GM12864 (cell line): ENCODE measurements around the gene SENP6.
A peak's percentile ranks its signal among the peaks of the same experiment; 100 is the strongest.

Source experiments
- DNase-seq: peaks from one replicate; pipeline ENCODE4 v3.0.0-alpha.2; 2011; ENCODE audit warnings: low read depth
- H3K4me3 ChIP-seq: 2 replicates; pipeline ENCODE4 v1.5.1; 2011; ENCODE audit warnings: mild to moderate bottlenecking, low read depth, low read length, control low read depth
- TF ChIP-seq, protein P1 (sequence below): IDR thresholded peaks from 2 replicates; pipeline ENCODE4 v1.5.1; 2011; ENCODE audit warnings: low read depth, mild to moderate bottlenecking, moderate library complexity, low read length, control low read depth, inconsistent platforms; ENCODE audit errors: missing control alignments

SENP6 gene, protein sequence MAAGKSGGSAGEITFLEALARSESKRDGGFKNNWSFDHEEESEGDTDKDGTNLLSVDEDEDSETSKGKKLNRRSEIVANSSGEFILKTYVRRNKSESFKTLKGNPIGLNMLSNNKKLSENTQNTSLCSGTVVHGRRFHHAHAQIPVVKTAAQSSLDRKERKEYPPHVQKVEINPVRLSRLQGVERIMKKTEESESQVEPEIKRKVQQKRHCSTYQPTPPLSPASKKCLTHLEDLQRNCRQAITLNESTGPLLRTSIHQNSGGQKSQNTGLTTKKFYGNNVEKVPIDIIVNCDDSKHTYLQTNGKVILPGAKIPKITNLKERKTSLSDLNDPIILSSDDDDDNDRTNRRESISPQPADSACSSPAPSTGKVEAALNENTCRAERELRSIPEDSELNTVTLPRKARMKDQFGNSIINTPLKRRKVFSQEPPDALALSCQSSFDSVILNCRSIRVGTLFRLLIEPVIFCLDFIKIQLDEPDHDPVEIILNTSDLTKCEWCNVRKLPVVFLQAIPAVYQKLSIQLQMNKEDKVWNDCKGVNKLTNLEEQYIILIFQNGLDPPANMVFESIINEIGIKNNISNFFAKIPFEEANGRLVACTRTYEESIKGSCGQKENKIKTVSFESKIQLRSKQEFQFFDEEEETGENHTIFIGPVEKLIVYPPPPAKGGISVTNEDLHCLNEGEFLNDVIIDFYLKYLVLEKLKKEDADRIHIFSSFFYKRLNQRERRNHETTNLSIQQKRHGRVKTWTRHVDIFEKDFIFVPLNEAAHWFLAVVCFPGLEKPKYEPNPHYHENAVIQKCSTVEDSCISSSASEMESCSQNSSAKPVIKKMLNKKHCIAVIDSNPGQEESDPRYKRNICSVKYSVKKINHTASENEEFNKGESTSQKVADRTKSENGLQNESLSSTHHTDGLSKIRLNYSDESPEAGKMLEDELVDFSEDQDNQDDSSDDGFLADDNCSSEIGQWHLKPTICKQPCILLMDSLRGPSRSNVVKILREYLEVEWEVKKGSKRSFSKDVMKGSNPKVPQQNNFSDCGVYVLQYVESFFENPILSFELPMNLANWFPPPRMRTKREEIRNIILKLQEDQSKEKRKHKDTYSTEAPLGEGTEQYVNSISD

DNA sequence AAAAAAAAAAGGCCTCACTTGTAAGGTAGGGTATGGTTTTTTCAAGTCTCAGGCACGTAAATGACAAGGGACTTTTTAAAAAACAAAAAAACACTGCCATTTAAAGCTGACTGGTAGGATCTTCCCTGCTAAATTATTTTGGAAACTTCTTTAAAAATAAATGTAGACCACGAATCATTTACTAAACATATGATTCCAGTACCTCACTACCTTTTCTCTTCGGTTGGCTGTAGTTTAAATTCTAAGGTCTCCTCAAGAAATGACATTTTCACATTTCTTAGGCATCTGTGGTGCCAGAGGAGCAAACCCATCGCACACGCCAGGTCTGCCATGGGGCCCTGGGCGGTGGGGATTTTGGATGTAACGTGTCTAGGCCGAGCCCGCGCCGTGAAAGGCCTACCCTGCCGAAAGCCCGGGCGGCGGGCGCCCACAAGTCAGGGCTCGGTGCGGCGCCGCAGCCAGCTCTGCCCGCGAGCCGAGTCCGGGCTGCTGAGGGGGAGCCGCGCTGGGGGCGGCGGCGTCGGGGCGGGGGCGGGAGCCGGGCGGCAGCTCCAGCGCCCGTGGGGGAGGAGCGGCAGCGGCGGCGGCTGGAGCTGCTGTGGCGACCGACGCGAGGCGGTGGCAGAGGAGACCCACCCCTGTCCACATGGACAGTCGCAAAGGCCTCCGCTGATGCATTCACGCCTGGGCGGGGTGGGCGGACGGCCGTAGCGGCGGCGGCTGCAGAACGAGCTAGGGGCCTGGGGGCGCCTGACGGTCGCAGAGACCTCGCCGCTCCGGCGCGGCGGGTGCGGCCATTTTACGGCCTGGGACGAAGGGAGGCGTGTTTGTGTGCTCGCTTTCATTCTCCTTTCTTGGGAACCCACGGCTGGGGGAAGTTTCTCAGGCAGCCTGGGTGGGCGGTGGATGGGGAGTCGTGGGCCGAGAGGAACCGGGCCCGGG lies at the start of gene SENP6:
Gene SENP6, plus strand, starts transcription at position 577 of the 942 bp plus-strand sequence. CDS start 645 bp downstream, outside the sequence.
- TF ChIP-seq, protein P1, sequence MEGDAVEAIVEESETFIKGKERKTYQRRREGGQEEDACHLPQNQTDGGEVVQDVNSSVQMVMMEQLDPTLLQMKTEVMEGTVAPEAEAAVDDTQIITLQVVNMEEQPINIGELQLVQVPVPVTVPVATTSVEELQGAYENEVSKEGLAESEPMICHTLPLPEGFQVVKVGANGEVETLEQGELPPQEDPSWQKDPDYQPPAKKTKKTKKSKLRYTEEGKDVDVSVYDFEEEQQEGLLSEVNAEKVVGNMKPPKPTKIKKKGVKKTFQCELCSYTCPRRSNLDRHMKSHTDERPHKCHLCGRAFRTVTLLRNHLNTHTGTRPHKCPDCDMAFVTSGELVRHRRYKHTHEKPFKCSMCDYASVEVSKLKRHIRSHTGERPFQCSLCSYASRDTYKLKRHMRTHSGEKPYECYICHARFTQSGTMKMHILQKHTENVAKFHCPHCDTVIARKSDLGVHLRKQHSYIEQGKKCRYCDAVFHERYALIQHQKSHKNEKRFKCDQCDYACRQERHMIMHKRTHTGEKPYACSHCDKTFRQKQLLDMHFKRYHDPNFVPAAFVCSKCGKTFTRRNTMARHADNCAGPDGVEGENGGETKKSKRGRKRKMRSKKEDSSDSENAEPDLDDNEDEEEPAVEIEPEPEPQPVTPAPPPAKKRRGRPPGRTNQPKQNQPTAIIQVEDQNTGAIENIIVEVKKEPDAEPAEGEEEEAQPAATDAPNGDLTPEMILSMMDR: no peak
- no peak for DNase-seq
- H3K4me3 ChIP-seq: peak within 1 kb of the TSS; percentile 83

DNA sequence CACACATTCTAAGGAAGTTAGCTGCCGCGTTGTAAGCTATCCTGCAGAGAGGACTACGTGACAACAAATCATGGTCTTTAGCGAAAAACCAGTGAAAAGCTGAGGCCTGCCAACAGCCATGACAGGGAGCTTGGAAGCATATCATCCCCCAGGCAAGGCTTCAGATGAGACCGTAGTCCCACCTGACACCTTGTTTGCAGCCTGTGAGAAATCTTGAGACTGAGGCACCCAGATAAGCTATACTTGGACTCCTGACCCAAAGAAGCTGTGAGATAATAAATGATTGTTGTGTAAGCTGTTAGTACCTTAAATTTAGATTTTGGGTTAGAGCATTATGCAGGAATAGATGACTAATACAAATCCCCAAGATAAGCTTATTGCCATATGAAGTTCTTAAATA lies 45.4 kb upstream of the SENP6 start:
- no peak for DNase-seq
- TF ChIP-seq, protein P1: no peak

DNA sequence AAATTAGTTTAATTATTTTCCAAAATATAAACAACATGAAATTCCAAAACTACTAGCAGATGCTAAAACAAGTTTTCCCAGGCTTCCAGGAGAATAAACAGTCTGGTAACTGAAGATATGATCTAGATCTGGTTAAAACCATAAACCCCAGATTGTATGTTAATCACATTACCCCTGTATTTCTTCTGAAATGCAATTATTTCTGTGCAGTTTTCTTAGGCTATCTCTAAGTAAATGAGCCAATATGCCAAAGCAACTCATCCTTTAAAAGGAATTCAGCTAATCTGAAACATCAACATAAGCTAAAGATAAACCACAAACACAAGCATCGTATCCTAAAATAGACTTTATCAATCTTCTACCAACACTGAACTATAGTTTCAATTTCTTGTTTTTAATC lies 44.6 kb upstream of the SENP6 start:
- no peak for DNase-seq
- TF ChIP-seq, protein P1: no peak
- H3K4me3 ChIP-seq: no peak overlapping the region

More for the DNA sequence above, 45.4 kb upstream of the SENP6 start:
- no peak overlapping the region for H3K4me3 ChIP-seq

DNA sequence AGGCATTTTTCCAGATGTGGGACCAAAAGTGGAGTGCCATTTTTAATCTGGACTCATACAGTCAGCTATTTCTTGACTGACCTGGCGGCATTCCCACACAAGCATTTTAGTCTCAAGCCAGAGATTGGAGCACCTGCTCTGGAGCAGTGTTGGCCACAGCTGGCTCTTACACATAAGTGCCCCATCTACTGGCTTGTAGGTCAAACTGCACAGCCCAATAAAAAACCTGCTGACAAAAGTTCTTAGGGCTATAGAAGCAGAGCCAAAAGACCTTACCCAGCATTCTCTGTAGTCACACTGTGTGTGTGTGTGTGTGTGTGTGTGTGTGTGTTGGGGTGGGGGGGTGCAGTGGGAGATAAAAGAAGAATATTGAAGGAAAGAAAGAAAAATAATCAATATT lies 38.6 kb upstream of the SENP6 start:
- TF ChIP-seq, protein P1: peak; percentile 65
- H3K4me3 ChIP-seq: no peak overlapping the region
- DNase-seq: peak; percentile 13

DNA sequence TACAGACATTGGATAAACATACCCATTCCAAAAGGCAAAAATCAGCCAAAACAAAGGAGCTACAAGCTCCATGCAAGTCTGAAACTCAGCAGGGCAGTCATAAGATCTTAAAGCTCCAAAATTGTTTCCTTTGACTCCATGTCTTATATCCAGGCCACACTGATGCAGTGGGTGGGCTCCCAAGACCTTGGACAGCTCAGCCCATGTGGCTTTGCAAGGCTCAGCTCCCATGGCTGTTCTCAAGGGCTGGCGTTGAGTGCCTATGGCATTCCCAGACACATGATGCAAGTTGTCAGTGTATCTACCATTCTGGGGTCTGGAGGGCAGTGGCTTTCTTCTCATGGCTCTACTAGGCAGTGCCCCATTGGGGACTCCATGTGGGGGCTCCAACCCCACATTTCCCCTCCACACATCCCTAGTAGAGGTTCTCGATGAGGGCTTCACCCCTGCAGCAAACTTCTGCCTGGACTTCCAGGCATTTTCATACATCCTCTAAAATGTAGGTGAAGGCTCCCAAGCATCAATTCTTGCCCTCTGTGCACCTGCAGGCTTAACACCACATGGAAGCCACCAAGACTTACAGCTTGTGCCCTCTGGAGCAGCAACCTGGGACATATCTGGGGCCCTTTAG lies 35.4 kb upstream of the SENP6 start:
- TF ChIP-seq, protein P1: no peak
- no peak for DNase-seq
- H3K4me3 ChIP-seq: no peak overlapping the region
